Measurements from ENCODE around the gene ALG12. TPM values are rescaled to one million over a fixed set of nuclear protein-coding genes. Genes with fewer than 3 reads are reported as not detected.

Gene ALG12
- total and polyA plus RNA-seq, 2 experiments from 2014 or later: 18.7 to 23.3 TPM

DNA sequence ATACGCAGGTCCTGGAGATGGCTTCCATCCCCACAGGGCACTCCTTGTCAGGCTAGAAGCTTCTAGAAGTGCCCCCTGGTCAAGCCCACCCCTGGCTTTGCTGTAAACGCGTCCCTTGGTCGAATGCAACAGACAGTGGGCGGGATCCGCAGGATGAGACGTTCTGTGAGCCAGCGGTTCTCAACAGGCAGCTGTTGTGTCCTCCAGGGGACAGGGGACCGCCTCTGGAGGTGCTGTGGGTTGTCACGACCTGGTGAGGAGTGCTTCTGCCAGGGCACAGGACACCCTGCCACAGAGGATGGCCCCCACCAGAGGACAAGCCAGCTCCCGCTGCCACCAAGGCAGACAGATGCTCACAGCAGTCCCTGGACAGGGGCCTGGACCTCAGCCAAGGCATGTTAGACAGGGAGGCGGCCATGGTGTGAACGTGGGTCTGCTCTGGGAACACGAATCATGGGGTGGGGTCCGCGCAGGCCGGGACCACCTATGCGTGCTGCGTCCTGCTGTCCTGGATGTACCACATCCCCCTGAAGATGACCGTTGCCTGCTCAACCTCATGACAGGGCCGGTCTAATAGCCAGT, 11.8 kb upstream of the ALG12 start:
- H3K36me3 Mint-ChIP-seq (ENCODE audit: low read depth): peaks cover 2% of the 10 kb centered on the region; the same call in 1 of the 3 replicates
- no peak for TF ChIP-seq ZNF114 (CRISPR knock-in tag; IDR thresholded peaks at IDR 0.05)
- TF ChIP-seq, protein P1, sequence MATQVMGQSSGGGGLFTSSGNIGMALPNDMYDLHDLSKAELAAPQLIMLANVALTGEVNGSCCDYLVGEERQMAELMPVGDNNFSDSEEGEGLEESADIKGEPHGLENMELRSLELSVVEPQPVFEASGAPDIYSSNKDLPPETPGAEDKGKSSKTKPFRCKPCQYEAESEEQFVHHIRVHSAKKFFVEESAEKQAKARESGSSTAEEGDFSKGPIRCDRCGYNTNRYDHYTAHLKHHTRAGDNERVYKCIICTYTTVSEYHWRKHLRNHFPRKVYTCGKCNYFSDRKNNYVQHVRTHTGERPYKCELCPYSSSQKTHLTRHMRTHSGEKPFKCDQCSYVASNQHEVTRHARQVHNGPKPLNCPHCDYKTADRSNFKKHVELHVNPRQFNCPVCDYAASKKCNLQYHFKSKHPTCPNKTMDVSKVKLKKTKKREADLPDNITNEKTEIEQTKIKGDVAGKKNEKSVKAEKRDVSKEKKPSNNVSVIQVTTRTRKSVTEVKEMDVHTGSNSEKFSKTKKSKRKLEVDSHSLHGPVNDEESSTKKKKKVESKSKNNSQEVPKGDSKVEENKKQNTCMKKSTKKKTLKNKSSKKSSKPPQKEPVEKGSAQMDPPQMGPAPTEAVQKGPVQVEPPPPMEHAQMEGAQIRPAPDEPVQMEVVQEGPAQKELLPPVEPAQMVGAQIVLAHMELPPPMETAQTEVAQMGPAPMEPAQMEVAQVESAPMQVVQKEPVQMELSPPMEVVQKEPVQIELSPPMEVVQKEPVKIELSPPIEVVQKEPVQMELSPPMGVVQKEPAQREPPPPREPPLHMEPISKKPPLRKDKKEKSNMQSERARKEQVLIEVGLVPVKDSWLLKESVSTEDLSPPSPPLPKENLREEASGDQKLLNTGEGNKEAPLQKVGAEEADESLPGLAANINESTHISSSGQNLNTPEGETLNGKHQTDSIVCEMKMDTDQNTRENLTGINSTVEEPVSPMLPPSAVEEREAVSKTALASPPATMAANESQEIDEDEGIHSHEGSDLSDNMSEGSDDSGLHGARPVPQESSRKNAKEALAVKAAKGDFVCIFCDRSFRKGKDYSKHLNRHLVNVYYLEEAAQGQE (IDR thresholded peaks at IDR 0.05; ENCODE audit: unreplicated experiment): no peak
- TF ChIP-seq NANOG (IDR thresholded peaks at IDR 0.05; ENCODE audit: borderline replicate concordance): no peak
- no peak for TF ChIP-seq STAT1 (IDR thresholded peaks at IDR 0.05; ENCODE audit: unreplicated experiment)
- no peak for TF ChIP-seq JUNB (IDR thresholded peaks at IDR 0.05; ENCODE audit: unreplicated experiment)
- TF ChIP-seq POLR2AphosphoS5 (IDR thresholded peaks at IDR 0.05; ENCODE audit: low read depth): no peak
- TF ChIP-seq EZH2phosphoT487 (IDR thresholded peaks at IDR 0.05; ENCODE audit: unreplicated experiment): no peak
- TF ChIP-seq, protein P2, sequence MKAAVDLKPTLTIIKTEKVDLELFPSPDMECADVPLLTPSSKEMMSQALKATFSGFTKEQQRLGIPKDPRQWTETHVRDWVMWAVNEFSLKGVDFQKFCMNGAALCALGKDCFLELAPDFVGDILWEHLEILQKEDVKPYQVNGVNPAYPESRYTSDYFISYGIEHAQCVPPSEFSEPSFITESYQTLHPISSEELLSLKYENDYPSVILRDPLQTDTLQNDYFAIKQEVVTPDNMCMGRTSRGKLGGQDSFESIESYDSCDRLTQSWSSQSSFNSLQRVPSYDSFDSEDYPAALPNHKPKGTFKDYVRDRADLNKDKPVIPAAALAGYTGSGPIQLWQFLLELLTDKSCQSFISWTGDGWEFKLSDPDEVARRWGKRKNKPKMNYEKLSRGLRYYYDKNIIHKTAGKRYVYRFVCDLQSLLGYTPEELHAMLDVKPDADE (IDR thresholded peaks at IDR 0.05): no peak
- no peak for TF ChIP-seq ZNF331 (CRISPR knock-in tag; IDR thresholded peaks at IDR 0.05; ENCODE audit: low read depth)
- TF ChIP-seq, protein P3, sequence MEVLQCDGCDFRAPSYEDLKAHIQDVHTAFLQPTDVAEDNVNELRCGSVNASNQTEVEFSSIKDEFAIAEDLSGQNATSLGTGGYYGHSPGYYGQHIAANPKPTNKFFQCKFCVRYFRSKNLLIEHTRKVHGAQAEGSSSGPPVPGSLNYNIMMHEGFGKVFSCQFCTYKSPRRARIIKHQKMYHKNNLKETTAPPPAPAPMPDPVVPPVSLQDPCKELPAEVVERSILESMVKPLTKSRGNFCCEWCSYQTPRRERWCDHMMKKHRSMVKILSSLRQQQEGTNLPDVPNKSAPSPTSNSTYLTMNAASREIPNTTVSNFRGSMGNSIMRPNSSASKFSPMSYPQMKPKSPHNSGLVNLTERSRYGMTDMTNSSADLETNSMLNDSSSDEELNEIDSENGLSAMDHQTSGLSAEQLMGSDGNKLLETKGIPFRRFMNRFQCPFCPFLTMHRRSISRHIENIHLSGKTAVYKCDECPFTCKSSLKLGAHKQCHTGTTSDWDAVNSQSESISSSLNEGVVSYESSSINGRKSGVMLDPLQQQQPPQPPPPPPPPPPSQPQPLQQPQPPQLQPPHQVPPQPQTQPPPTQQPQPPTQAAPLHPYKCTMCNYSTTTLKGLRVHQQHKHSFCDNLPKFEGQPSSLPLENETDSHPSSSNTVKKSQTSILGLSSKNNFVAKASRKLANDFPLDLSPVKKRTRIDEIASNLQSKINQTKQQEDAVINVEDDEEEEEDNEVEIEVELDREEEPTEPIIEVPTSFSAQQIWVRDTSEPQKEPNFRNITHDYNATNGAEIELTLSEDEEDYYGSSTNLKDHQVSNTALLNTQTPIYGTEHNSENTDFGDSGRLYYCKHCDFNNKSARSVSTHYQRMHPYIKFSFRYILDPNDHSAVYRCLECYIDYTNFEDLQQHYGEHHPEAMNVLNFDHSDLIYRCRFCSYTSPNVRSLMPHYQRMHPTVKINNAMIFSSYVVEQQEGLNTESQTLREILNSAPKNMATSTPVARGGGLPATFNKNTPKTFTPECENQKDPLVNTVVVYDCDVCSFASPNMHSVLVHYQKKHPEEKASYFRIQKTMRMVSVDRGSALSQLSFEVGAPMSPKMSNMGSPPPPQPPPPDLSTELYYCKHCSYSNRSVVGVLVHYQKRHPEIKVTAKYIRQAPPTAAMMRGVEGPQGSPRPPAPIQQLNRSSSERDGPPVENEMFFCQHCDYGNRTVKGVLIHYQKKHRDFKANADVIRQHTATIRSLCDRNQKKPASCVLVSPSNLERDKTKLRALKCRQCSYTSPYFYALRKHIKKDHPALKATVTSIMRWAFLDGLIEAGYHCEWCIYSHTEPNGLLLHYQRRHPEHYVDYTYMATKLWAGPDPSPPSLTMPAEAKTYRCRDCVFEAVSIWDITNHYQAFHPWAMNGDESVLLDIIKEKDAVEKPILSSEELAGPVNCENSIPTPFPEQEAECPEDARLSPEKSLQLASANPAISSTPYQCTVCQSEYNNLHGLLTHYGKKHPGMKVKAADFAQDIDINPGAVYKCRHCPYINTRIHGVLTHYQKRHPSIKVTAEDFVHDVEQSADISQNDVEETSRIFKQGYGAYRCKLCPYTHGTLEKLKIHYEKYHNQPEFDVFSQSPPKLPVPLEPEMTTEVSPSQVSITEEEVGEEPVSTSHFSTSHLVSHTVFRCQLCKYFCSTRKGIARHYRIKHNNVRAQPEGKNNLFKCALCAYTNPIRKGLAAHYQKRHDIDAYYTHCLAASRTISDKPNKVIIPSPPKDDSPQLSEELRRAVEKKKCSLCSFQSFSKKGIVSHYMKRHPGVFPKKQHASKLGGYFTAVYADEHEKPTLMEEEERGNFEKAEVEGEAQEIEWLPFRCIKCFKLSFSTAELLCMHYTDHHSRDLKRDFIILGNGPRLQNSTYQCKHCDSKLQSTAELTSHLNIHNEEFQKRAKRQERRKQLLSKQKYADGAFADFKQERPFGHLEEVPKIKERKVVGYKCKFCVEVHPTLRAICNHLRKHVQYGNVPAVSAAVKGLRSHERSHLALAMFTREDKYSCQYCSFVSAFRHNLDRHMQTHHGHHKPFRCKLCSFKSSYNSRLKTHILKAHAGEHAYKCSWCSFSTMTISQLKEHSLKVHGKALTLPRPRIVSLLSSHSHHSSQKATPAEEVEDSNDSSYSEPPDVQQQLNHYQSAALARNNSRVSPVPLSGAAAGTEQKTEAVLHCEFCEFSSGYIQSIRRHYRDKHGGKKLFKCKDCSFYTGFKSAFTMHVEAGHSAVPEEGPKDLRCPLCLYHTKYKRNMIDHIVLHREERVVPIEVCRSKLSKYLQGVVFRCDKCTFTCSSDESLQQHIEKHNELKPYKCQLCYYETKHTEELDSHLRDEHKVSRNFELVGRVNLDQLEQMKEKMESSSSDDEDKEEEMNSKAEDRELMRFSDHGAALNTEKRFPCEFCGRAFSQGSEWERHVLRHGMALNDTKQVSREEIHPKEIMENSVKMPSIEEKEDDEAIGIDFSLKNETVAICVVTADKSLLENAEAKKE (CRISPR knock-in tag; IDR thresholded peaks at IDR 0.05): no peak
- TF ChIP-seq, protein P4, sequence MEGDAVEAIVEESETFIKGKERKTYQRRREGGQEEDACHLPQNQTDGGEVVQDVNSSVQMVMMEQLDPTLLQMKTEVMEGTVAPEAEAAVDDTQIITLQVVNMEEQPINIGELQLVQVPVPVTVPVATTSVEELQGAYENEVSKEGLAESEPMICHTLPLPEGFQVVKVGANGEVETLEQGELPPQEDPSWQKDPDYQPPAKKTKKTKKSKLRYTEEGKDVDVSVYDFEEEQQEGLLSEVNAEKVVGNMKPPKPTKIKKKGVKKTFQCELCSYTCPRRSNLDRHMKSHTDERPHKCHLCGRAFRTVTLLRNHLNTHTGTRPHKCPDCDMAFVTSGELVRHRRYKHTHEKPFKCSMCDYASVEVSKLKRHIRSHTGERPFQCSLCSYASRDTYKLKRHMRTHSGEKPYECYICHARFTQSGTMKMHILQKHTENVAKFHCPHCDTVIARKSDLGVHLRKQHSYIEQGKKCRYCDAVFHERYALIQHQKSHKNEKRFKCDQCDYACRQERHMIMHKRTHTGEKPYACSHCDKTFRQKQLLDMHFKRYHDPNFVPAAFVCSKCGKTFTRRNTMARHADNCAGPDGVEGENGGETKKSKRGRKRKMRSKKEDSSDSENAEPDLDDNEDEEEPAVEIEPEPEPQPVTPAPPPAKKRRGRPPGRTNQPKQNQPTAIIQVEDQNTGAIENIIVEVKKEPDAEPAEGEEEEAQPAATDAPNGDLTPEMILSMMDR (conservative IDR thresholded peaks at IDR 0.05; ENCODE audit: low read depth in 2 of 2): no peak
- no peaks in the 10 kb centered on the region for H4K20me1 ChIP-seq (replicated peaks; ENCODE audit: insufficient read depth)

More for the DNA sequence above, 11.8 kb upstream of the ALG12 start:
- peaks cover 2% of the 10 kb centered on the region; the same call in 1 of the 2 replicates for H3K4me1 ChIP-seq (ENCODE audit: insufficient read depth)
- H3K4me2 ChIP-seq: no peak overlapping the region
- peaks cover 9% of the 10 kb centered on the region for H3K27me3 ChIP-seq (ENCODE audit: insufficient read depth)
- Mint-ChIP-seq H3K27me3 (ENCODE audit: insufficient read depth, low read depth, poor library complexity) (peaks cover 21% of the 10 kb centered on the region), H3K27ac (no peak overlapping the region), H3K4me3 (no peak overlapping the region), H3K4me1 (peaks cover 12% of the 10 kb centered on the region), H3K9me3 (no peaks in the 10 kb centered on the region)
- no peaks in the 10 kb centered on the region; the same call in 1 of the 2 replicates for H3F3A ChIP-seq (replicated peaks; ENCODE audit: low read depth)
- H2AFZ ChIP-seq: 0 out of 2 replicates have a peak overlapping the region, but pooled peaks have one; percentile 59
- H3K4me3 ChIP-seq: peak overlapping the region; percentile 41; the same call in 1 of the 2 replicates
- no peaks in the 10 kb centered on the region for H3K36me3 ChIP-seq (ENCODE audit: insufficient read depth)
- H3K27ac ChIP-seq (ENCODE audit: low read depth): no peak overlapping the region
- DNase-seq (ENCODE audit: low spot score) (no peak), ATAC-seq (no peak)
- H3K79me2 ChIP-seq (replicated peaks; ENCODE audit: insufficient read depth): no peaks in the 10 kb centered on the region
- H3K9me2 ChIP-seq (ENCODE audit: insufficient read depth): no peaks in the 10 kb centered on the region

All from GM23338 (cell line).